ENCODE measurements around the gene TEAD4.

- TF ChIP-seq, protein P1, sequence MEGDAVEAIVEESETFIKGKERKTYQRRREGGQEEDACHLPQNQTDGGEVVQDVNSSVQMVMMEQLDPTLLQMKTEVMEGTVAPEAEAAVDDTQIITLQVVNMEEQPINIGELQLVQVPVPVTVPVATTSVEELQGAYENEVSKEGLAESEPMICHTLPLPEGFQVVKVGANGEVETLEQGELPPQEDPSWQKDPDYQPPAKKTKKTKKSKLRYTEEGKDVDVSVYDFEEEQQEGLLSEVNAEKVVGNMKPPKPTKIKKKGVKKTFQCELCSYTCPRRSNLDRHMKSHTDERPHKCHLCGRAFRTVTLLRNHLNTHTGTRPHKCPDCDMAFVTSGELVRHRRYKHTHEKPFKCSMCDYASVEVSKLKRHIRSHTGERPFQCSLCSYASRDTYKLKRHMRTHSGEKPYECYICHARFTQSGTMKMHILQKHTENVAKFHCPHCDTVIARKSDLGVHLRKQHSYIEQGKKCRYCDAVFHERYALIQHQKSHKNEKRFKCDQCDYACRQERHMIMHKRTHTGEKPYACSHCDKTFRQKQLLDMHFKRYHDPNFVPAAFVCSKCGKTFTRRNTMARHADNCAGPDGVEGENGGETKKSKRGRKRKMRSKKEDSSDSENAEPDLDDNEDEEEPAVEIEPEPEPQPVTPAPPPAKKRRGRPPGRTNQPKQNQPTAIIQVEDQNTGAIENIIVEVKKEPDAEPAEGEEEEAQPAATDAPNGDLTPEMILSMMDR (IDR thresholded peaks at IDR 0.05): no peak
- TF ChIP-seq POLR2A (IDR thresholded peaks at IDR 0.05): no peak
These were observed 9.8 kb upstream of the TEAD4 start for GRCh38 chr12:2949411-2949810.
